Measurements from ENCODE around the gene OR51G1.

DNA sequence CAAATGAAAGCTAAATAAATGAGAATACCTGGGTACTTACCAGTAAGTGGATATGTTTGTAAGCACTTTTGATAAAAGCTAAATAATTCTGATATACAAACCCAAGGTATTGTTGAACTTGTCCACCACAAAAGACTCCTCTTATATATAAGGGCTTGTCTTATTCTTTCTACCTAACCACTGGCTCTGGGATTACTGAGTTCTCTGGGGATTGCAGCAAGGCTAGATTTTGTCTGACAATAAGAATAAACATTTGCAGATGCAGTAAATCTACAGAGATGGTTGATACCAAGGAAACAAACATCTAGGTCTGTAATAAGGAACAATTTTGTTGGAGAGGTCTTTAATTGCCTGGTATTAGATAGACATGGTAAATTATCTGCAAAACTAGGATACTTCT is 23.4 kb upstream of the OR51G1 start, which contains the start of gene OR51A4:
- TF ChIP-seq, protein P1, sequence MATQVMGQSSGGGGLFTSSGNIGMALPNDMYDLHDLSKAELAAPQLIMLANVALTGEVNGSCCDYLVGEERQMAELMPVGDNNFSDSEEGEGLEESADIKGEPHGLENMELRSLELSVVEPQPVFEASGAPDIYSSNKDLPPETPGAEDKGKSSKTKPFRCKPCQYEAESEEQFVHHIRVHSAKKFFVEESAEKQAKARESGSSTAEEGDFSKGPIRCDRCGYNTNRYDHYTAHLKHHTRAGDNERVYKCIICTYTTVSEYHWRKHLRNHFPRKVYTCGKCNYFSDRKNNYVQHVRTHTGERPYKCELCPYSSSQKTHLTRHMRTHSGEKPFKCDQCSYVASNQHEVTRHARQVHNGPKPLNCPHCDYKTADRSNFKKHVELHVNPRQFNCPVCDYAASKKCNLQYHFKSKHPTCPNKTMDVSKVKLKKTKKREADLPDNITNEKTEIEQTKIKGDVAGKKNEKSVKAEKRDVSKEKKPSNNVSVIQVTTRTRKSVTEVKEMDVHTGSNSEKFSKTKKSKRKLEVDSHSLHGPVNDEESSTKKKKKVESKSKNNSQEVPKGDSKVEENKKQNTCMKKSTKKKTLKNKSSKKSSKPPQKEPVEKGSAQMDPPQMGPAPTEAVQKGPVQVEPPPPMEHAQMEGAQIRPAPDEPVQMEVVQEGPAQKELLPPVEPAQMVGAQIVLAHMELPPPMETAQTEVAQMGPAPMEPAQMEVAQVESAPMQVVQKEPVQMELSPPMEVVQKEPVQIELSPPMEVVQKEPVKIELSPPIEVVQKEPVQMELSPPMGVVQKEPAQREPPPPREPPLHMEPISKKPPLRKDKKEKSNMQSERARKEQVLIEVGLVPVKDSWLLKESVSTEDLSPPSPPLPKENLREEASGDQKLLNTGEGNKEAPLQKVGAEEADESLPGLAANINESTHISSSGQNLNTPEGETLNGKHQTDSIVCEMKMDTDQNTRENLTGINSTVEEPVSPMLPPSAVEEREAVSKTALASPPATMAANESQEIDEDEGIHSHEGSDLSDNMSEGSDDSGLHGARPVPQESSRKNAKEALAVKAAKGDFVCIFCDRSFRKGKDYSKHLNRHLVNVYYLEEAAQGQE (IDR thresholded peaks at IDR 0.05; ENCODE audit: insufficient read depth in 1 of 2, low read depth in 2 of 2, low read length in 2 of 2) = no peak
- TF ChIP-seq POLR2AphosphoS5 (IDR thresholded peaks at IDR 0.05; ENCODE audit: low read depth, low read length) (no peak), TAF1 (IDR thresholded peaks at IDR 0.05; ENCODE audit: borderline replicate concordance, insufficient read depth, low read length) (no peak)

All from PFSK-1 (cell line).